Measurements from ENCODE around the gene ATG4B.

Gene ATG4B

DNA sequence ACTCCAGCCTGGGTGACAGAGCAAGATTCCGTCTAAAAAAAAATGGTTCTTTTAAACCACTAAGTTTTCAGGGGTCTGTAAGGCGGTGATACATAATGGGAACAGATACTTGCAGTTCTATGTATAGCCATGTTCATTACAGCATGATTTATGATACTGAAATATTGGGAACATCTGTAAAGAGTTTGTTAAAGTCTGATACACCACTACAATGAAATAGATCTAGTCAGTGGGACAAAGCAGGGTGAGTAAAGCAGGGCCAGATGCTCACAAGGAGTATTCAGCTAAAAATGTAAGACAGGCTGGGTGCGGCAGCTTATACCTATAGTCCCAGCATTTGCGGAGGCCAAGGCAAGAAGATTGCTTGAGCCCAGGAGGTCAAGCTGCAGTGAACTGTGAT is 58.2 kb downstream of the ATG4B start:
- DNase-seq: no peak

DNA sequence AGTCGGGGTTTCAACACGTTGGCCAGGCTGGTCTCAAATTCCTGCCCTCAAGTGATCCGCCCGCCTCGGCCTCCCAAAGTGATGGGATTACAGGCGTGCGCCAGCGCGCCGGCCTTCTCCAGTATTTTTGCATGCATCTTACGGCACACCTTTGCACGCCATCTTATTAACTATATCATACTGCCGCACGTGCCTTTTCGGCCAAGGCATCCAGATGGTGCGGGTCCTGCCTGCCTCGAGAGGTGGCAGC is 63.6 kb downstream of the ATG4B start:
- no peak for DNase-seq

DNA sequence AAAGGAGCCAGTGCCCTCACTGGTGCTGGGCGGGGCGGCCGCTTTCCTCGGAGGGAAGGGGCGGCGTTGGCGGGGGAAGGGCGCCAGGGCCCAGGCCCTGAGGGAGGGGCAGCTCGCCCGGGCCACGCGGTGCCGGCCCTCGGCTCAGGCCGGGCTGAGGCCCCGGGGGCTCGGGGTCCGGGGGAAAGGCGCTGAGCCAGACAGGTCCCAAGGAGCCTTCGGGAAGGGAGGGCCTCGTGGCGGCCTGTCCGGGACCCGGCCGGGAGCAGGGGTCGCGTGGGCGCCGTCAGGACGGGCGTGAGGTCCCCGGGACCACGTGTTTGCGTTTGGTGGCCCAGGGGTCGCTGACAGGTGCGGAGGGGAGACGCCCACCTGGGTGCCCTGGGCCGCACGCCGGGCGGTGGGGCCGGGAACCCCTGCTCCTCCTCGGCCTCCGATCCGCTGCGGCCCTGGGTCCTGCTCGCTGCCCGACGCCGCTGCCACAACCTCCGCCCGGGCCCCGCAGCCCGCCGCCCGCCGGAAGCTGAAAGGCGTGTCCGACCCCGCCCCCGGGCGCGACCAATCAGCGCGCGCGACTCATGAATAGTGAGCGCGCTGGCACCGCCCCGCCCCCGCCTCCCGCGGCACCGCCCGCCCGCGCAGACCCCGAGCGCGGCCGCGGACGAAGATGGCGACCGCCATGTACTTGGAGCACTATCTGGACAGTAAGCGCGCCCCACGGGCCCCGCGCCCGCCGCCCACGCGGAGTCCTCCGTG is 64.1 kb downstream of the ATG4B start, which contains the start of gene ING5:
ING5 (plus strand) TSS at position 641 of the 756 bp plus-strand sequence; CDS start at position 668, 27 bp downstream.
- peak; percentile 97 for DNase-seq

DNA sequence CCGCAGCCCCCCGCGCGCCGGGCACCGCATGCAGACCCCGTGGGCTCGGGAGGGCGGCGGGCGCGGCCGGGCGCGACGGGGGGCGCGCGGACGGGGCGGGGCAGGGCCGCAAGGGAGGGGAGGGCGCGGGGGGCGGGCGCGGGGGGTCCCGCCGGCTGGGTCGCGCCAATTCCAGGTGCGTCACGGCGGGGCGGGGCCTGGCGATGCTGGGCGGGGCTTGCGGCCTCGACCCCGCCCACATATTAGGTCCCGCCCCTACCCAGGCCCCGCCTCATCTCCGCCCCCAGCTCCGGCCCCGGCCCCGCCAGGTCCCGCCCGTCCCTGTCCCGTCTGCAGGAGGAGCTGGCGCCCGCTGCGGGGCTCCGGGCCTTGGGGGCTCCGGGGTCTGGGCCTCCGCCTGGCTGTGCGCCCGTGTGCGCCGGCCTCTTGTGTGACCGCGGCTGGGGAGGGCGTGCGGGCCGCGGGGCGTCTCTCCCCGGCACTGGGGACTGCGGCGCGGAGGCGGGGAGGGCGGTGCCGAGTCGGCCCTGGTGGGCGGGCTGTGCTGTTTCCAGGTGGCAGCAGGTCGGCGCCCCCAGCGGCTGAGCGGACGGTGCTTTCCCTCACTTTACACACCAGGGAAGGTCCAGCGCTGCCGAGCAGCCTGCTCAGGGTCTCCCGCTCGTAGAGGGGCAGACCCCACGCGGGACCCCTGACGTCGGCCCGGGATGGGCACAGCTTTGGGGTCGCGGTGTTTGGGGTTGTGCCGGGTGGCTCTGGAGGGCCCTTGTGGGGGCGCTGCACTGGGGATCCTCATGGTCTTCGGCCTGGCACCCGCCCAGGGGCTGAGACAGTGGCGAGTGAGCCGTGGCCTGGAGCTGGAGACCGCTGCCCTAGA is 64.9 kb downstream of the ATG4B start:
- DNase-seq: peak; percentile 96

DNA sequence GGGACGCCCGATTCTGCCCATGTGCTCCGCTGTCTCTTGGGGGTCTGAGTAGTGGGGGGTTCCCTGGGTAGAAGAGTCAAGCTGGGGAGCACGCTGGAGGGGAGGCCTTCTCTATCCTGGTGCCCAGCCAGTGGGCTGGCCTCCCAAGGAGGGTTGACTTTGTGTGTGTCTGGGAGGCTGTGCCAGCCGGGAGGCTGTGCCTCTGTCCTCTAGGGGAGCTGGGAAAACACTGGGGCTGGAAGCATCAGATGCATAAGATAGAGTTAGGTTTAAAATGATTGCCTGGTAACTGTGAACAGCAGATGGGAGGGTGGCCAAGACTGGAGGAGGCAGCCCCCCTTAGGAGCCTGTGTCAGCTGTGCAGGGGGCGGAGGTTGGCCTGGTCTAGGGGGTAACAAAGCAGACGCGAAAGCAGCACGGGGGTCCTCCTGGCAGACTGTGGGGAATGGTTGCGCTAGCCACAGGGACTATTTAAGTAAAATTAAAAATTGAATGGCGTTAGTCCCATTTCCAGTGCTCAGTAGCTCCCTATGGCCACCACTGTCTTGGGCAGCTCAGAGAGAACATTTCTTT is 65.6 kb downstream of the ATG4B start:
- DNase-seq: no peak

DNA sequence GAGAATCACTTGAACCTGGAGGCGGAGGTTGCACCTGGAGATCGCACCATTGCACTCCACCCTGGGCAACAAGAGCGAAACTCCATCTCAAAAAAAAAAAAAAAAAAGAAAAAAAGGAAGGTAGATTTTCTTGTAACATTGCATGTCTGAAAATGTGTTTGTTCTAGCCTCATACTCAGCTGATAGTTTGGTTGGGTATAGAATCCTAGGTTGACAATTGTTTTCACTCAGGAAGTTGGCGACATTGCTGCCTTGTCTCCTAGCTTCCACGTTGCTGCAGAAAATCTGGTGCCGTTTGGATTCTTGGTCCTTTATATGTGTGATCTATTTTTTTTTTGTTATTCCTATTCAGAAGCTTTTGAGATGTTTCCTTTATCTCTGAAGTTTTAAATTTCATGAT is 69.0 kb downstream of the ATG4B start:
- DNase-seq: no peak

DNA sequence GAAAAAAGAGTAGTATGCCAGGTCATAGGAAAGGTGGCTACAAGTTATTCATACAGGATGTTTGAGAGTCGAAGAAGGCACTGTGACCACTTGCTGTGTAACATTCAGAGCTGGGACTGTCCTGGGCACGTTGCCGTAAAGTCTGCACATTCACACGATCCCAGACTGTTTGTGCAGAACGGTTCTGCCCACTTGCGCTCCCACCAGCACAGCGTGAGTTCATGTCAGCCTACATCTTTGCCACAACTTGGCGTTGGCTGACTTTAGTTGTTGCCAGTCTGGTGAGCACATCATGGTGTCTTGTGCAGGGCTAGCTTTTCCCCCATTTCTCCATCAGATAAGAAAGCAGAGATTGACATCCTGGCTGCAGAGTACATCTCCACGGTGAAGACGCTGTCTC is 71.4 kb downstream of the ATG4B start:
- DNase-seq: no peak

DNA sequence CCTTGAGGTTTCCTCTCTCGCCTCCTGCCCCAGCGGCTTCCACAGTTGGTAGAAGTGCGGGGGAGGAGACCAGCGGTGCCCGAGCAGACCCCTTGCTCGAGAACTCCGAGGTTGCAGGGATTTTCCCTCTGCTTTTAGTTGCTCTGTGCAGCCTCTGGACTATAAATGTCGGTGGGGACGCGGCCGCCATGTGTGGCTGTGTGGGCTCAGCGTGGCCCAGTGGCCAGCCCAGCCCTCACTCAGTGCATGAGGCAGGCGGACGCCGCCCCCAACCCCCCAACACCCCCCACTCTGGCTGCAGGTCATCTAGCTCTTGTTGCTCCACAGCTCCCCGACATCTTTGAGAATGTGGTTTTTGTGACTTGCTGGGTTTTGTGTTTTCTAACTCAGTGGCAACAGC is 81.6 kb downstream of the ATG4B start:
- DNase-seq: no peak

DNA sequence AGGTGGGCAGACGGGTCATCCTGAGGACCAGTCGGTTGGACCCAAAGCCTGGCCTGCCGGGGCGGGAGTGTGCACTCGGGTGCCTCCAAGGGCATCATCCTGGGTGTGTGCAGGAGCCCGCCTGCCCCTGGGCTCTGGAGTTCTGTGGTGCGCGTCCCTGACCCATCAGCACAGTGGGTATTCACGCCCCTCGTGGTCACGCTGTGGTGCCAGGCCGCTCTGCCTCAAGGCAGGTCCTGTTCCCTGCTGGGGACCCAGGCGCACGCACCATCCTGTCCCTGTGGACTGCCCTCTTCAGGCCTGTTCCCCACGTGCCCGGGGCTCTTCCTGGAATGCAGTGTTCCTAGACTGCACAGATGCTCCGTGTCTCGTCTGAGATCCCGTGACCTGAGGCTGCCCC is 82.6 kb downstream of the ATG4B start:
- DNase-seq: no peak

DNA sequence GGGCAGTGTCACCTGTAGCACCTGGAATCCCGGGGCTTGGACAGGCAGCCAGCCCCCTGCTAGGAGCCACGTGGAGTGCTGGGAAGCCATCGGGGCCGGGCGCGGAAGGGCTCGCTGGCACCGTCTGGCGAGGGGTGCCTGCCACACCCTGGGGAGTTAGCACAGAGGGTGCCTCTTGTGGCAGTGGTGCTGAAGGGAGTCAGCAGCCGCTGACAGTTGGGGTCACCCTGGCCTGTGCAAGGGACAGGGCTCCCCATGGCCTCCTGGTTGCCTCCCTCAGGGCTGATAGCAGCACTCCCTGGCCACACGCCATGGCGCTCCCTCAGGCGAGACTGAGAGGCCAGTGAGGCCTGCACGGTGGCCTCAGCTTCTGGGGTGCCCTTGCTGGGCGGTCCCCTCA is 83.1 kb downstream of the ATG4B start:
- DNase-seq: no peak

DNA sequence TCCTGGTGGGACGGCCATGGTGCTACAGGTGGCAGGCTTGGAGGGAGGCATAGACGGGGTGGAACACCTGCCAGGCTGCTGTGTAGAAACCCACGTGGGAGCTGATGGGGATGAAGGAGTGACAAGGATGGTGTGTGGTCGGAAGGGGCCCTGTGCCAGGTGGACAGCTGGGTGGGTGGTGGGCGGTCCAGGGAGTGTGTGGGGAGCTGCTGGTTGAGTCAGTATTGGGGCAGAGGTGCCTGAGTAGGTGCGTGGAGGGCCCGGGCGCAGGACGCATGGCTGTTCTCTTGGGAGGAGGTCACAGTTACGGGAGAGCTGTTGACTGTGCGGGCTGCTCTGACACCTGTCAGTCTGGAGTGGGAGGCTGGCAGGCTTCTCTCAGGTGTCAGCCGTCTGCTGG is 84.4 kb downstream of the ATG4B start:
- no peak for DNase-seq

DNA sequence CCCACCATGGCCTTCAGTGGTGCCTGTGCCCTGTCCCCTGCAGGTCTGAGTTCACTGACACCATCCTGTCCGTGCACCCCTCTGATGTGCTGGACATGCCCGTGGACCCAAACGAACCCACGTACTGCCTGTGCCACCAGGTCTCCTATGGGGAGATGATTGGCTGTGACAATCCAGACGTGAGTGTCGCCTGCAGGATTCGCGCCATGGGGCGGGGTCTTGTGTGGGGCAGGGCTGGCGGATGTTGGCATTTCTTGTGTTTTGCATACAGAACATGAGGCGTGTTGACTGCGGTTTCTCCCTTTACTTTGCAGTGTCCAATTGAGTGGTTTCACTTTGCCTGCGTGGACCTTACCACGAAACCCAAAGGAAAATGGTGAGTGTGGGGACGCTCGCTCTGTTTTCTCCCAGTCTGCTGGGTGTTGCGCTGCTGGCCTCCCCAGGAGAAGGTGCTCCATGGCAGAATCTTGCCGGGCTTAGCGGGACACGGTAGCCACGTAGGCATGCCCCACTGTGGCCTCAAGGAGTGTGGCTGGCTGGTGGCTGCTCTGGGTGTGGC is 85.5 kb downstream of the ATG4B start:
- DNase-seq: no peak

Measured in islet precursor cell (in vitro differentiated cells).